Retinal pigment epithelial cell (primary cell): ENCODE results near the gene LAGE3.

Experiments used
- DNase-seq: peaks from one replicate; pipeline ENCODE4 v3.0.0-alpha.2; 2010; ENCODE audit warnings: low read depth
- H3K4me3 ChIP-seq: 2 replicates; pipeline ENCODE4 v1.5.1; 2011; ENCODE audit warnings: mild to moderate bottlenecking, low read length, control low read depth, moderate library complexity
- CTCF ChIP-seq: conservative IDR thresholded peaks from 2 replicates; pipeline ENCODE4 v1.5.1; 2011; ENCODE audit warnings: low read depth, low read length, control low read depth, inconsistent platforms

The LAGE3 gene

GRCh38 chrX:154449618-154450017 lies 29.5 kb downstream of the LAGE3 start:
- TF ChIP-seq CTCF: no peak
- no peak for DNase-seq
- no peak overlapping the region for H3K4me3 ChIP-seq

DNA sequence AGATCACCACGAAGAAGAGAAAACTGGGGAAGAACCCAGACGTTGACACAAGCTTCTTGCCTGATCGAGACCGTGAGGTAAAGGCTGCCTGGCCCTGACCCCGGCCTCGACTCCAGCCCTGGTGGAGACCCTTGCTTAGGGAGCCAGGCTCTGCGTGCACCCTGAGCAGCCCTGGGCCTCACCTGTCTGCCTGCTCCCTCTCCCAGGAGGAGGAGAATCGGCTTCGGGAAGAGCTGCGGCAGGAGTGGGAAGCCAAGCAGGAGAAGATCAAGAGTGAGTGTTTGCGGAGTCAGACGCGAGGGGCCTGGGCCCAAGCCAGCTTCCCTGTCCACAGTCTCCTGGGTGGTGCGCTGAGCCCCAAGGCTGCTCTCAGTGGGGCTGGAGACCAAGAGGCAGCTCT lies 30.6 kb downstream of the LAGE3 start:
- DNase-seq: no peak
- no peak for TF ChIP-seq CTCF
- H3K4me3 ChIP-seq: no peak overlapping the region

- DNase-seq: no peak
Measured at GRCh38 chrX:154446430-154446829, 32.7 kb downstream of the LAGE3 start.

GRCh38 chrX:154445776-154446175 lies 33.3 kb downstream of the LAGE3 start:
- no peak for DNase-seq
- no peak overlapping the region for H3K4me3 ChIP-seq
- TF ChIP-seq CTCF: no peak

More at GRCh38 chrX:154446430-154446829, 32.7 kb downstream of the LAGE3 start:
- no peak for TF ChIP-seq CTCF
- no peak overlapping the region for H3K4me3 ChIP-seq

DNA sequence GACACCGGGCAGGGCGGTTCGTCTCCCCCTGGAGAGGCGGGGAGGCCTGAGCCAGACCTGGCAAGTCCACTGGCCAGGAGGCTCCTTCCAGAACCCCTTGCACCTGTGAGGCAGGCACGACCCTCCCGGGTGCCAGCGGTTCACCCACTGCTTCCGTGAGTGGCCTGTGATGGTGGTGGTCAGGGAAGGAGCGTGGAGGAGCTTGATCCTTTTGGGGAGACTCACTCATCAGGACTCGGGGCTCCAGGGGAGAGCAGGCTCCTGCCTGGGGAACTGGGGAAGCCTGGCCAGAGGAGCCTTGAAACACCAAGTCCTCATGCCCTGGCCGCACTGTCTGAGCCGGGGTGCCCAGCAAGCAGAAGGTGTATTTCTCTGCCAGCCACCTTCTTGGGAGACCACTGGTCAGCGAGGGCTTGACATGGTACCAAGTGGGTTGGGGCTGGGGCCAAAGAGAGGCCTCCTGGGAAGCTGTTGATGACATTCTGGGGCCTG lies 34.3 kb downstream of the LAGE3 start:
- TF ChIP-seq CTCF: no peak
- DNase-seq: no peak
- H3K4me3 ChIP-seq: peak overlapping the region; percentile 55

DNA sequence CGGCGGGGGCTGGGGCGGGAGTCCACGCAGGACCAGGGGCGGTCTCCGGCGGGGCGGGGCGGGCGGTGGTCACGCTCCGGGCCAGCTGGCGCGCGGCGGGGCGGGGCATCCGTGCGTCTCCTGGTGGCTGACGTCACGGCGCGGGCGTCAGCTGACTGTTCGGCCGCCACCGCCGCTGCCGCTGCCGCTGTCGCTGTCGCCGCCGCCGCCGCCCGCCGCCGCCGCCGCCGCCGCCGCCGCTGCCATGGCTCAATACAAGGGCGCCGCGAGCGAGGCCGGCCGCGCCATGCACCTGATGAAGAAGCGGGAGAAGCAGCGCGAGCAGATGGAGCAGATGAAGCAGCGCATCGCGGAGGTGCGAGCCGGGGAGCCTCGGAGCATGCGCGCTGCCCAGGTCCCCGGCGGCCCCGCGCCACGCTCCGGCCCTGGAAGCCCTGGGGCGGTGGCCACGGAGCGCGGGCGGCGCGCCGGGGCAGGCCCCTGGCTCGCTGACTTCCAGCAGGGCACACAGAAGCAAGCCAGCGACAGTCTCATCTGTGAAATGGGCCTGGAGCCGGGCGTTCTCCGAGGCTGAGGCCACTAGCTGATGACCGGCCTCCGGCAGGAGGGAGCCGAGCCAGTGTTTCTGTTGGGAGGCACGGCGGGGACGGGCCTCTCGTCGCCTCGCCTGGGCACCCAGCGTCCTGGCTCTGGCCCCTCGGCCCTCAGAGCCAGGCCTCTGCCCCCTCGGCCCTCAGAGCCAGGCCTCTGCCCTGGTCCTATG lies 34.9 kb downstream of the LAGE3 start, which contains the start of gene FAM50A:
TSS of gene FAM50A (plus strand) at position 150 of the 763 bp plus-strand sequence. CDS start at position 245, 95 bp downstream.
- no peak for TF ChIP-seq CTCF
- H3K4me3 ChIP-seq: peak within 1 kb of the TSS; percentile 55
- DNase-seq: no peak

DNA sequence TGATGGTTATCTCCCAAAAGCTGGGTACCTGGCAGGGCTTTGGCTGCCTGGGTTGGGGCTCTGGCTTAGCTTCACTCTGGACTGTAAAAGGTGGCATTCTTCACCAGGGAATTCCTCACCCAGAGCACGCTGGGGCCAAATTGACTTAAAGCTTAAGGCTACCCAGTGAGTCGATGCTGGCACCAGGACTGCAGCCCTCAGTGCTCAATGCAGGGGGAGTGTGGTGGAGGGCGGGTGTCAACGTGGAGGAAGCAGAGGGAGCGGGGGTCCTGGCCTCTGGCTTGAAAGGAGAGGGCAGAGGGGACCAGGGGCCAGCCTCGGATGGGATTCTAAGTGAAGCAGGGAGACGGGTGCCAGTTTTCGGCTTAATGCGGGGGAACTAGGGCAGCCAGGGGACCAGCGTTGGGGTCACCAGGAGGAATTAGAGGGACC lies 35.6 kb downstream of the LAGE3 start:
- TF ChIP-seq CTCF: no peak
- peak; percentile 15 for DNase-seq
- H3K4me3 ChIP-seq: peak overlapping the region; percentile 39
